Mucosa of stomach (tissue), 1 donor: ENCODE data around the gene PRMT1.

Source experiments
- H3K27me3 ChIP-seq: one replicate; pipeline ENCODE4 v1.7.0; 2013; ENCODE audit warnings: mild to moderate bottlenecking, low read length; ENCODE audit not compliant: control insufficient read depth, insufficient read depth
- H3K36me3 ChIP-seq: one replicate; pipeline ENCODE4 v1.7.0; 2013; ENCODE audit warnings: low read length; ENCODE audit not compliant: control insufficient read depth, insufficient read depth
- H3K4me1 ChIP-seq: one replicate; pipeline ENCODE4 v1.7.0; 2013; ENCODE audit warnings: mild to moderate bottlenecking, low read length; ENCODE audit not compliant: control insufficient read depth, insufficient read depth
- H3K4me3 ChIP-seq: one replicate; pipeline ENCODE4 v1.7.0; 2013; ENCODE audit warnings: low read length
- H3K9ac ChIP-seq: one replicate; pipeline ENCODE4 v1.7.0; 2013; ENCODE audit warnings: mild to moderate bottlenecking, low read length, moderate library complexity
- H3K9me3 ChIP-seq: one replicate; pipeline ENCODE4 v1.7.0; 2013; ENCODE audit warnings: mild to moderate bottlenecking, low read length, moderate library complexity; ENCODE audit not compliant: control insufficient read depth
- donor health status: Pancreatic carcinoma.

Gene PRMT1

DNA sequence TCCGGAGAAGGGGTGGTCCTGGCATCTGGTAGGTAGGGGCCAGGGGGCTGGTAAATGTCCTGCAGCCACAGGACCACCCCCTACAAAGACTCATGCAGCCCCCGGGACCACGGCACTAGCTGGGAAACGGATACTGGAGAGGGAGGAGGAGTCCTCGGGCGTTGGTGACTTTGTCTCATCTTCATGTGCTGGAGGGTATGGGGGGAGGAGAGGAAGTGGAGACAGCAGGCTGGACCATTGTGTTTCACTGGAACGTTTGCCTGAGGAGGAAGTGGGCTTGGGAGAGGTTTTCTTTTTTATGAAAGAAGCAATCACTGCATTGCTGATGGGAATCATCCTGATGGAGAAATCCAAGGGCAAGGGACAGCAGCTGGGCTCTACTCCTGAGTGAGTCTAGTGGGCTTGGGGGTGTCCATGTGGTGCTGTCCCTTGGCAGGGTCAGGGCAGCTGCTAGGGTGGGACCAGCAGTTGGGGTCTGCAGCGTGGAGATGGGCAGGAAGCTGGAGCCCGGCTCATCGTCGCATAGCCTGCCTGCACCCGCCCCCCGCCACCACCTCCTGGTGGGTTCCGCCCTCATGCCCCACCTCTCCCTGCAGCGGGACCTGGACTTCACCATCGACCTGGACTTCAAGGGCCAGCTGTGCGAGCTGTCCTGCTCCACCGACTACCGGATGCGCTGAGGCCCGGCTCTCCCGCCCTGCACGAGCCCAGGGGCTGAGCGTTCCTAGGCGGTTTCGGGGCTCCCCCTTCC, 10.7 kb downstream of the PRMT1 start:
- Histone ChIP-seq H3K4me3 (no peak overlapping the region), H3K4me1 (peaks cover 16% of the 10 kb centered on the region), H3K27me3 (peaks cover 24% of the 10 kb centered on the region), H3K9me3 (no peaks in the 10 kb centered on the region), H3K36me3 (no peaks in the 10 kb centered on the region), H3K9ac (no peak overlapping the region)

GRCh38 chr19:49688531-49689132, 11.6 kb downstream of the PRMT1 start:
- Histone ChIP-seq H3K27me3 (peaks cover 24% of the 10 kb centered on the region), H3K4me1 (peaks cover 16% of the 10 kb centered on the region), H3K36me3 (no peaks in the 10 kb centered on the region), H3K9me3 (no peaks in the 10 kb centered on the region), H3K4me3 (no peak overlapping the region), H3K9ac (no peak overlapping the region)

DNA sequence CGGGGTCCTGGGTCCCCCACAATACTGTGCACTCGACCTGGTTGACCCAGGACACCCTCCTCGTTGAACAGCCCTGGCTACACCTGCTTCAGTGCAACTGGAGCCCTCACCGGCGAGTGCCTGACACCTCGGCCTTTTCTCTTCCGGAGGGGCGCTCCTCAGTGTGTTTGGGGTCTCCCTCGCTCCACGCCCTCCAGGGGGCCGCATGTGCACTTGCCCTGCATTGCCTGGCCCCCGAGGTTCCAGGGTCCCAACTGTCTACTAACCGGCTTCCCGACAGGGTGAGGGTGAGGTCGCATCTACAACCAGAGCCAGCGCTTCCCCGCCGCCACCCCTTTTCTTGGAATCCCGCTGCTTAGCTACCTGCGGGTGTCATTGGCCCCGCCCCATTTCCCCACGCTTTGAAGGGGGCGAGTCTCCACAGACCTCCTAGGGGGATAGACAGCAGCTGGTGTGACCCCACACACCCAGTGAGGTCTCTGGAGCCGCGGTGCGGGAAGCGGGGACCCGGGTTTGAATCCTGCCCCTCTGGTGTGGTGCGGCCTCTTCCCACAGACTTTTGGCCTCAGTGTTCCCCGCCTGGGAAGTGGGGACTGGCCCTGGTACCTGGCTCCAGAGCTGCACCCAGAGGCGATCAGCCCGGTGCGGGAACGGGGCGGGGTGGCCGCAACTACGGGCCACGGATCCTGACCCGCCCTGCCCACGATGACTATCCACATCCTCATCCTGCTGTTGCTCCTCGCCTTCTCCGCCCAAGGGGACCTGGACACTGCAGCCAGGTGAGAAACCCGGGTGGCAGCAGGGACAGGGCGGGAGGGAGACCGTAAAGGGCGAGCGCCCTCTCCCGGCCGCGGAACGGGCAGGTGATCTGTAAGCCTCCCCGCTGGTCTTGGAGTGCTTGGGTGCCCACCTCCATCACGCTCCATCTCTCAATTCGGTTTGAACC, 12.3 kb downstream of the PRMT1 start, which contains the start of gene ADM5:
TSS of gene ADM5 (plus strand) at position 462 of the 946 bp plus-strand sequence. CDS start at position 706, 244 bp downstream.
- peak within 1 kb of the TSS; percentile 40 for H3K4me3 ChIP-seq
- H3K36me3 ChIP-seq: no peaks in the 10 kb centered on the region
- H3K9ac ChIP-seq: peak within 1 kb of the TSS; percentile 69
- no peaks in the 10 kb centered on the region for H3K9me3 ChIP-seq
- peaks cover 24% of the 10 kb centered on the region for H3K27me3 ChIP-seq
- H3K4me1 ChIP-seq: peaks cover 16% of the 10 kb centered on the region

DNA sequence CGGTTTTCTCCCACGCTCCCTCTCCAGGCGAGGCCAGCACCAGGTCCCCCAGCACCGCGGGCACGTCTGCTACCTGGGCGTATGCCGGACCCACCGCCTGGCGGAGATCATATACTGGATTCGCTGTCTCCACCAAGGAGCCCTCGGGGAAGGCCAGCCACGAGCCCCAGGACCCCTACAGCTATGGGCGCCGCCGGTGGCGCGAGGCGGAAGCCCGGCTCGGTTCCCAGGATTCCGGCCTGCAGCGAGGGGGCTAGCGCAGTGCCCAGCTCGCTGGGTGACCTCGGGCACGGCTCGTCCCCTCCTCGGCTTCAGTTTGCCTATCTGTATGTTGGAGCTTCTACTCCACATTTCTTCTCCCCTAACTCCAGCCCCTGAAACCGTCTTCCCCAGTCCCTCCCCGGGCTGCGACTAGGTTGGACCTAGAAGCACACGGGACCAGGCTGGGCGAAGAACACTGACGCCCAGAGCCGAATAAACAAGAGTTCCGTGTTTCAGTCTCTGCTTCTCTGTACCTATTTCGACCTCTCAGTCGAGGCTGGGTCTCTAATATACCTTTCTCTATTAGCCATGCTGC, 13.1 kb downstream of the PRMT1 start:
- H3K9ac ChIP-seq: peak overlapping the region; percentile 69
- no peaks in the 10 kb centered on the region for H3K36me3 ChIP-seq
- H3K4me1 ChIP-seq: peaks cover 16% of the 10 kb centered on the region
- H3K4me3 ChIP-seq: peak overlapping the region; percentile 40
- H3K27me3 ChIP-seq: peaks cover 24% of the 10 kb centered on the region
- H3K9me3 ChIP-seq: no peaks in the 10 kb centered on the region

GRCh38 chr19:49690656-49691242, 13.7 kb downstream of the PRMT1 start, which contains the start of gene CPT1C:
CPT1C (plus strand) TSS chr19:49691116; CDS start chr19:49692253, 1,137 bp downstream.
- Histone ChIP-seq H3K9ac (peak within 1 kb of the TSS; percentile 69), H3K4me3 (peak within 1 kb of the TSS; percentile 40)

GRCh38 chr19:49691243-49692146, 14.4 kb downstream of the PRMT1 start:
- H3K36me3 ChIP-seq: no peaks in the 10 kb centered on the region
- H3K4me1 ChIP-seq: peaks cover 16% of the 10 kb centered on the region
- no peaks in the 10 kb centered on the region for H3K9me3 ChIP-seq
- H3K27me3 ChIP-seq: peaks cover 24% of the 10 kb centered on the region
- no peak overlapping the region for H3K9ac ChIP-seq
- no peak overlapping the region for H3K4me3 ChIP-seq

More at GRCh38 chr19:49690656-49691242, 13.7 kb downstream of the PRMT1 start, which contains the start of gene CPT1C:
- H3K36me3 ChIP-seq: no peaks in the 10 kb centered on the region
- no peaks in the 10 kb centered on the region for H3K9me3 ChIP-seq
- peaks cover 24% of the 10 kb centered on the region for H3K27me3 ChIP-seq
- H3K4me1 ChIP-seq: peaks cover 16% of the 10 kb centered on the region

GRCh38 chr19:49692147-49692506, 15.1 kb downstream of the PRMT1 start:
- Histone ChIP-seq H3K4me3 (no peak overlapping the region), H3K9me3 (no peaks in the 10 kb centered on the region), H3K36me3 (no peaks in the 10 kb centered on the region), H3K9ac (no peak overlapping the region), H3K4me1 (peaks cover 16% of the 10 kb centered on the region), H3K27me3 (peaks cover 24% of the 10 kb centered on the region)

DNA sequence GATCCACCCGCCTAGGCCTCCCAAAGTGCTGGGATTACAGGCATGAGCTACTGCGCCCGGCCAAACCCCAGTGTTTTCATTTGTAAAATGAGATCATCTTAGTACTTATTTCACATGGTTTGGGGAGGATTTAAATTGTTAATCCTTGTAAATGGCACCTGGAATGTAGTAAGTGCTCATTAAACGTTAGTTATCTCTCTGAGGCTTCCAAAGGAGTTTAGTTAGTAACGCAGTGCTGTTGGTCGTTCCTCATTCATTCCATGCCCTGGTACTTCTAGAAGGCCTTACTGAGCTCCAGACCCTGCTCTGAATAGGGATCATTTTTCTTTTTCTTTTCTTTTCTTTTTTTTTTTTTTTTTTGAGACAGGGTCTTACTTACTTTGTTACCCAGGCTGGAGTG, 19.0 kb downstream of the PRMT1 start:
- Histone ChIP-seq H3K9me3 (no peaks in the 10 kb centered on the region), H3K4me3 (no peak overlapping the region), H3K4me1 (no peaks in the 10 kb centered on the region), H3K9ac (no peak overlapping the region), H3K27me3 (peaks cover 14% of the 10 kb centered on the region), H3K36me3 (no peaks in the 10 kb centered on the region)

DNA sequence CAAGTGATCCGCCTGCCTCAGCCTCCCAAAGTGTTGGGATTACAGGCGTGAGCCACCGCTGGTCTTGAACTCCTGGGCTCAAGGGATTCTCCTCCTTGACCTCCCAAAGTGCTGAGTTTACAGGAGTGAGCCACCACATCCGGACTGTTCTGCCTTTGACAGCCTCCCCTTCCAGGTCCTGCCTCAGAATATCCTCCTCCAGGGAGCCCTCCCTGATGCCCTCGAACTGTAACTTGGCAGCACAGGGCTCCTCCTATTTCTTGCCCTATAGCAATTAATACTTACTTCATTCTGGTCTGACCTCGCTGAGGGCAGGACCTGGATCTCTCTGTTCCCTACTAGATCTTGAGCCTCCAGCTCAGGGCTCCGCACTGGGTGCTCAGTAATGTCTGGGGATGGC, 19.8 kb downstream of the PRMT1 start:
- H3K27me3 ChIP-seq: peaks cover 8% of the 10 kb centered on the region
- H3K4me1 ChIP-seq: no peaks in the 10 kb centered on the region
- H3K9me3 ChIP-seq: no peaks in the 10 kb centered on the region
- no peak overlapping the region for H3K4me3 ChIP-seq
- no peak overlapping the region for H3K9ac ChIP-seq
- H3K36me3 ChIP-seq: no peaks in the 10 kb centered on the region

GRCh38 chr19:49699364-49699763, 22.3 kb downstream of the PRMT1 start:
- Histone ChIP-seq H3K36me3 (no peaks in the 10 kb centered on the region), H3K9ac (no peak overlapping the region), H3K4me3 (no peak overlapping the region), H3K4me1 (no peaks in the 10 kb centered on the region), H3K9me3 (no peaks in the 10 kb centered on the region), H3K27me3 (peaks cover 8% of the 10 kb centered on the region)
